Stimulated activated CD4-positive, alpha-beta T cell treated with anti-CD3 and anti-CD28 coated beads, Interleukin-15, amount 100 ng/mL, for 24 hours (primary cell): ENCODE measurements around the gene SMARCC2.
A peak's percentile ranks its signal among the peaks of the same experiment; 100 is the strongest.
"Not testable (repeated sequence)": the region's sequence is repeated elsewhere in the genome, so short reads cannot be mapped to it uniquely, and the experiment has no call there.

Experiments
- DNase-seq: peaks from one replicate; pipeline ENCODE4 v3.0.0-alpha.2; 2020

Gene SMARCC2

DNA sequence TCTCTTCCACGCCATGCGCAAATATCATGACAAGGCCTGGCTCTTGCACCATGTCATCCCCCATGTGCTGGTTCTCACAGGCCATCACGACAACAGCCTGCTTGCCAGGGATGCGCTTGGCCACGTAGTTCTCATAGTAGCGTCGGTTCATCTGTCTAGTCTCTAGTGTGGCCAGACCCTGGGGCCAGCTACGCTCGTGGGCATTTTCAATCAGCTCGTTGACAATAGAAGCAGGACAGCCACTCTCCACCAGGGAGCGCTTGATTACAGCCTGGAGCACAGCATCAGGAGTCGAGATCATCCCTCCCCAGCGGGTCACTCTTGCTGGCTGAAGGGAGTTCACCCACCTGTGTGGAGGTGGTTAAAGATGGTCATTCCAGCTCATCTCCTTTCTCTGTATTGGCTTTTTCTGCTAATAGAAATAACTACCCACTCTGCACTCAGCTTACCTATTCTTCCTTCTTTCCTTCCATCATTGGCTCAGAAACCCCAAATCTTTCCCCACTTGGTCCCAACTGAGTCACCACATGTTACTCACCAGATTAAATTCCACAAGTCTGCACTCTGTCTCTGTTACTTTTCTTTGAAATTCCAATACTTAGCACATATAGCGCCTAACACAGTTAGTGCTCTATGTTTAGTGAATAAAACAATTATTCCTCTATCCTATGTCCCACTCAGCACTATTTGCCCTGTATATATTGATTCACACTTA lies 17.3 kb upstream of the SMARCC2 start:
- DNase-seq: peak; percentile 57

GRCh38 chr12:56205445-56205844 lies 16.2 kb upstream of the SMARCC2 start:
- DNase-seq: no peak

DNA sequence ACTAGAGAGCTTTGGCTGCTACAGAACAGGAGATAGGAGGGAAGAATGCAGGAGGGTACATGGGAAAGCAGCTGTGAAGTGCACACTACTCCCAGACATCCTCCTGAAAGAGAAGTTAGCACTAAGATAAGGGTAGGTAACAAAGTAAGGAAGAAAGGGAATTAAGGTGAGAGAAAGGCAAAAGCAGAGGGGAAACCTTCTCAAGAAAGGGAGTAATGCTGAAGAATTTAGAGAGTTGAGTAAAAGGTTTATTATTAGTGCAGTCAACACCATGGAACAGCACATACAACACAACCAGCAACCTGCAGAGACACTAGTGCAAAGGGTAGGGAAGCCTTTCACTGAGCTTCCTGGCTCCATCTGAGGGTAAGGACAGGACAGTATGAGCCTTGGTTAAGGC lies 15.0 kb upstream of the SMARCC2 start:
- no peak for DNase-seq

DNA sequence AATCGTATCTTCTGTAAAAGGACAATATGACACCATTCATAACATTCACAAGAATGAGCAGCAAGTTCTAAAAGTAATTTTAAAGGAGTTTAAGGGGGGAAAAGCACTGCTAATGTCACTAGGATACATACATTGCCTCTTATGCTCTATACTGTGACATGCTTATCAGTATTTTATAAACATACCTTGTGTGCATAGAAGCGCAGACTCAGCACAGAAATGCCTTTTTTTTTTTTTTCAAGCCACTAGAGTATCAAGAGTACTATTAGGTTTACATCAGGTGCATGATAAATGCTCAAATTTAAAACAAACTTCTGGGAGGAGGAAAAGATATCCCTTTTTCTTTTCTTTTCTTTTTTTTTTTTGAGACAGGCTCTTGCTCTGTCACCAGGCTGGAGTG lies 13.6 kb upstream of the SMARCC2 start:
- DNase-seq: no peak

DNA sequence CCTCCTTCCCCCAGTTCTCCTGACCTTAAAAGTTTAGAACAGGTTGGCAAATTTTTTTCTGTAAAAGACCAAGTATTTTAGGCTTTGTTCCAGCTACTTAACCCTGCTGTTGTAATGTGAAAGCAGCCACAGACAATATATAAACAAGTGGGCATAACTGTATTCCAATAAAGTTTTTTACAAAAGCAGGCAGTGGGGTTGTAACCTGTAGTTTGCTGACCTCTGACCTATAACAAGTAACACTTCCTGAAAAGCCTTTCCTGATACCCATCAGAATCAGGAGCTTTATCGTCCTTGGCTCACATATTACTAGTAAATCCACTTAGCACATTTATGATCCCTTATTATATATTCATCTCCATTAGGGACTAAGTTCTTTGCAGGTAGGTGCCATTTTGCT lies 13.1 kb upstream of the SMARCC2 start:
- DNase-seq: no peak

DNA sequence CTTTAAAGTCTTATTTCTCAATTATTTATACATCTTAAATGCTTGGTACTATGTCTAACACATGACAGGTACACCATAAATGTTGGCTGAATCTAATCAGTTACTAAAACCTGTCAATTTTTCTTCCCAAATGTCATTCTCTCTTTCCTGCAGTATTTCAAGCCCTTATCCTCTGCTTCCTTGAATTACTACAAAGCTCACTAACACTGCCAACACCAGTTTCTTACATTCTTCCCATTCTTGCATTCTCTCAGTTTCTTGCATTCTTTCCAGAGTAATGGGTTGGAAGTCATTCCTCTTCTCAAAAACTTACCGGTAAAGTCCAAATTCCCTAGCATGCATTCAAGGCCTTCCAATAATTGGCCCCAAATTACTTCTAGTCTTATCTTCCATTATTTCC lies 9.6 kb upstream of the SMARCC2 start:
- no peak for DNase-seq

GRCh38 chr12:56197921-56198635 lies 8.8 kb upstream of the SMARCC2 start:
- no peak for DNase-seq

DNA sequence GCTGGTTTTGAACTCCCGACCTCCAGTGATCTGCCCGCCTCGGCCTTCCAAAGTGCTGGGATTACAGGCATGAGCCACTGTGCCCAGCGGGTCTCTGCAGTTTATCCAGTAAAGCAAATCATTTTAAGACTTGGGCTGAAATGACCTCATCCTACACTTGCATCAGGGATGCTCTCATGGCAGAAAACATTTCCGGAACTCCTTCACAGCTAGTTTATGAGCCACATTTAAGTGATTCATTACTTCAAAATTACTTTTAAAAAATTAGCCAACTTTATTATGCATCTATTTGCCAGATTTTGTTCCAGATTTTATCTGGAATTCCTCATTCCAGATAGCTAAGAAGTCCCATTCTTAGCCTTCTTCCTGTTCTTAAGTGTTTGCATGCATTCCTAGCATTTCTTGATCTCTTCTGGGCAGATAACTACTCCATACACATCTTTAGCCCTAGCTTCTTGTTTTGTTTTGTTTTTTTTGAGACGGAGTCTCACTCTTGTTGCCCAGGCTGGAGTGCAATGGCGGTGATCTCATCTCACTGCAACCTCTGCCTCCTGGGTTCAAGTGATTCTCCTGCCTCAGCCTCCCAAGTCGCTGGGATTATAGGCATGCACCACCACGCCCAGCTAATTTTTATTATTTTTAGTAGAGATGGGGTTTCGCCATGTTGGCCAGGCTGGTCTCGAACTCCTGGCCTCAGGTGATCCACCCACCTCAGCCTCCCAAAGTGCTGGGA lies 7.7 kb upstream of the SMARCC2 start:
- DNase-seq: not testable (repeated sequence)

DNA sequence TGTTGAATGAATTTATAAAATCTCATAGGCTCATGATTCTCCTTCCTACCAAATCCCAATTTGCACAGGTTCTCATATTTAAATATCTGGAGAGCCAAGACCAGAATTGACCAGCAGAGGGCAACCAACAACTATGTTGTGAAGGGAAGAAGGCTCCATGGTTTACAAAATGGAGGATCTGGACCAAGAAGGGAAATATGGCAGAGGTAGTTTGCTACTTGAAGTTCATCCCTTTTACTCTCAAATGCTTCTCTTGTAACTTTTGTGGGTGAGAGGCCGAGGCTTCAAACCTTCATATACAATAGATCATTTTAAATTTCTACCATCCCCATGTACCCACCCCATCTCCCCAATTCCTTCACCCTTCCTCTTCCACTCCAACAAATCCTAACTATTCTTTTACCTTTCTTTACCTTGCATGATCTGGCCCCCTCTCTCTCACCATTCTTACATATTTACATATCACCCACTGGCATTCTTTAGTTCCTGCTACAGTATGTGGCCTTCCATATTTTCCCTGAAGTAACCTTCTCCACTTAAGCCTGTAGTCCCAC lies 3.8 kb upstream of the SMARCC2 start:
- DNase-seq: peak; percentile 86

GRCh38 chr12:56192582-56192981 lies 3.3 kb upstream of the SMARCC2 start:
- no peak for DNase-seq

DNA sequence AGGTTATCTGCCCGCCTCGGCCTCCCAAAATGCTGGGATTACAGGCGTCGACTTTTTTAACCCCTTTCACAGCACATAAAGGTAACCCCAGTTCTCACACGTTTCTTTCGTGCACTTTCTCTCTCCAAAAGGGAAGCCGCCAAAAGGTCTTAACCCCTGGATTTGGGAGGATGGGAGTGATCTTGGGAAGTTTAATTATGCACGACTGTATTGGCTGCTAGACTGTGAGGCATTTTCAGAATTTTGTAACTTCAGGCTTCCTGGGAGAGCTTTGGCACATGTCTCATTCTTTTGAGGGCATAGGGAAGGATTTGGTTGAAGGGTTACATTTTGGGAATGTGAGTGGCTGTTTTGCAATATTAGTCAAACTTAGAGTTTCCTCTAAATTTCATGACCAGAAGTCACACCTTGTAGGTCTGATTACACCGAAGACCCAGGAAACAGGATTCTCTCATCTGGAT lies 1.4 kb upstream of the SMARCC2 start:
- DNase-seq: no peak

- DNase-seq: peak; percentile 91
Observed at GRCh38 chr12:56189918-56190694, 823 bp upstream of the SMARCC2 start.

DNA sequence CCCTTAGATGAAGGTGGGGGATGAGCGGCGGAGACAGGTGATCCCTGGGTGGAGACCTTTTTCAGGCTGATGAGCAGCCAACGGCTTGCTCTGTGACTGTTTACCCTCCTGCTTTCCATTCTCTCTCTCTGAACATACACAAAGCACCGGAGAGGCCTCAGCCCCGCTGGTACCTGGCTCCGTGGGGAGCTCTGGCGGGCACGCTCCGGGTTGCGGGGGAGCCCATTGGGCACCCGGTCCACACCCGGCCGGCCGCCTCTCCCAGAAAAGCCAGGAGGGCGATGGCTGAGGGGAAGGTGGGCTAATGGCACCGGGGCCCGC lies 545 bp downstream of the SMARCC2 start:
- DNase-seq: no peak

DNA sequence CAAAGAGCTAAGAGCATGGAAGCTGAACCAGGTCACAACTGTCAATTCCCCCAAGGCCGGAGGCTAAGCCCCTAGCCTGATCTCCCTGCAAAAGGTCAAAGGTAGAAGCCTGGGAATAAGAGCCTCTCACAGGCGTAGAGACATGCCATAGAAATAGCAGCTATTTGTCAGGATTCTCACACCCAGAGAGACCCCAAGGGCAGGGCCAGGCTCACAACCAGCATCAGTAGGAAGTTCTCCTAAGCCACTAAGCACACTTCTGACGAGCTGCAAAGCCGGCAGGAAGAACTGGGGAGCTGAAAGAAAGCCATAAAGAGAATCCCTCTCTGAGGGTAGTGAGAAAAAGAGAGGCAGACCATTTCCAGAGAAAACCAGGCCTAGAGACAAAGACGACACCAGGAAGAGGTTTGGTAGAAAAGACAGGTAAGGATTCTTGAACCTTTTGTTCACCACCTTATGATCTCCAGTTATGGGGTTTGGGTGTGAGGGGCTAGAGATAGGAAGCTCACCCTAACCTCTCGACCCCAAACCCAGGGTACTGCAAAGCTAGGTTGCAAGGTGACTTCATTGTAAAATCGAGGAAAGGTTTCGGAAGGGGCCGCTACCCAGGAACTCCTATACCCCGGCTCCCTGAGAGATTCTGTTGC lies 1.0 kb downstream of the SMARCC2 start:
- DNase-seq: peak; percentile 16

DNA sequence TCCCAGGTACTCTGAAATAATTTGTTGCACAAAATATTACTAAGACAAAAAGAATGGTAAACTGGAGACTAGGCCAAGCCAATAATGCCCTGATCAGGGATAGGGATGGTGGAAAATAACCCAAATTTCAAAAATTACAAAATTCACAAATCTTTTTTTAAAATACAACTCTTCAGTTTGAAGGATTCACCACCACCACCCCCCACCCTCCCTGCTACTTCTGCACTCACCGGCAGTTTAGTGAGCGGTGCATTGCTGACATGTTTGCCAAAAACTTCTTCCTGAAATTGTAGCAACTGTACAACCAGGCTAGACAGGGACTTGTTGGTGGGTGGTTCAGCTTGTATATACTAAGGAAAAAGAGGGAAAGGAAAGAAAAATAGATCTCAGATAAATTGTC lies 2.3 kb downstream of the SMARCC2 start:
- DNase-seq: no peak

- DNase-seq: no peak
Observed at GRCh38 chr12:56178347-56178746, 10.9 kb downstream of the SMARCC2 start.

- DNase-seq: no peak
Observed at GRCh38 chr12:56172839-56173238, 16.4 kb downstream of the SMARCC2 start.

- DNase-seq: no peak
Observed at GRCh38 chr12:56169229-56169759, 20.0 kb downstream of the SMARCC2 start.

GRCh38 chr12:56165369-56165768 lies 23.9 kb downstream of the SMARCC2 start:
- DNase-seq: no peak

GRCh38 chr12:56164345-56164729 lies 24.9 kb downstream of the SMARCC2 start:
- DNase-seq: no peak

- DNase-seq: no peak
Observed at GRCh38 chr12:56163533-56164344, 25.5 kb downstream of the SMARCC2 start.
